RWPE2 (cell line): Measurements from ENCODE around the gene SP1.
A peak's percentile ranks its signal among the peaks of the same experiment; 100 is the strongest.
"Not testable (repeated sequence)": the region's sequence is repeated elsewhere in the genome, so short reads cannot be mapped to it uniquely, and the experiment has no call there.

Source experiments
- ATAC-seq: fragments of 200-7000 bp; cut with Tn5 transposase; 3 replicates; pipeline ENCODE4 v1.9.1; 2021; ENCODE audit warnings: low read depth
- DNase-seq: peaks from one replicate; pipeline ENCODE4 v3.0.0-alpha.2; 2020; ENCODE audit warnings: low spot score
- H3K27ac ChIP-seq: fragments of 450-650 bp; 2 replicates; pipeline ENCODE4 v1.5.1; 2017; ENCODE audit warnings: mild to moderate bottlenecking; ENCODE audit not compliant: poor library complexity, severe bottlenecking
- H3K27me3 ChIP-seq: fragments of 250-450 bp; sonication (Bioruptor Pico); 2 replicates; pipeline ENCODE4 v1.5.1; 2021; ENCODE audit warnings: mild to moderate bottlenecking, moderate library complexity; ENCODE audit not compliant: insufficient read depth, poor library complexity, severe bottlenecking
- H3K36me3 ChIP-seq: fragments of 250-450 bp; sonication (Bioruptor Pico); 2 replicates; pipeline ENCODE4 v1.5.1; 2020; ENCODE audit warnings: low read depth, mild to moderate bottlenecking, moderate library complexity
- H3K4me1 ChIP-seq: fragments of 250-450 bp; sonication (Bioruptor Pico); 2 replicates; pipeline ENCODE4 v1.5.1; 2021; ENCODE audit warnings: mild to moderate bottlenecking, moderate library complexity; ENCODE audit not compliant: insufficient read depth, poor library complexity, severe bottlenecking
- H3K4me3 ChIP-seq: fragments of 250-450 bp; sonication (Bioruptor Pico); 2 replicates; pipeline ENCODE4 v1.5.1; 2021; ENCODE audit warnings: mild to moderate bottlenecking, moderate library complexity; ENCODE audit not compliant: severe bottlenecking
- H3K9me3 ChIP-seq: fragments of 250-450 bp; sonication (Bioruptor Pico); 2 replicates; pipeline ENCODE4 v1.5.1; 2021; ENCODE audit warnings: mild to moderate bottlenecking, moderate library complexity; ENCODE audit not compliant: severe bottlenecking
- CTCF ChIP-seq: fragments of 450-650 bp; IDR thresholded peaks from one replicate; pipeline ENCODE4 v1.5.1; 2017; ENCODE audit warnings: mild to moderate bottlenecking, moderate library complexity; ENCODE audit not compliant: poor library complexity, severe bottlenecking

The SP1 gene

GRCh38 chr12:53380794-53381730 lies 1.1 kb downstream of the SP1 start:
- no peaks in the 10 kb centered on the region for H3K27me3 ChIP-seq
- peak overlapping the region; percentile 82 for H3K27ac ChIP-seq
- no peak for DNase-seq
- TF ChIP-seq CTCF, result no peak
- no peaks in the 10 kb centered on the region for H3K9me3 ChIP-seq
- peaks cover 27% of the 10 kb centered on the region for H3K4me1 ChIP-seq
- peak overlapping the region; percentile 50 for H3K4me3 ChIP-seq
- H3K36me3 ChIP-seq, result peaks cover 49% of the 10 kb centered on the region
- ATAC-seq, result no peak

- H3K36me3 ChIP-seq, result peaks cover 55% of the 10 kb centered on the region
- peak; percentile 68 for TF ChIP-seq CTCF
- H3K27ac ChIP-seq, result peak overlapping the region; percentile 82
- H3K9me3 ChIP-seq, result no peaks in the 10 kb centered on the region
- peak; percentile 3; the same call in 2 of the 3 replicates for ATAC-seq
- H3K4me3 ChIP-seq, result peak overlapping the region; percentile 50
- H3K27me3 ChIP-seq, result no peaks in the 10 kb centered on the region
- peaks cover 29% of the 10 kb centered on the region for H3K4me1 ChIP-seq
- peak; percentile 77 for DNase-seq
These were observed 2.0 kb downstream of the SP1 start for GRCh38 chr12:53381731-53382630.

- DNase-seq (no peak), ATAC-seq (no peak)
- Histone ChIP-seq H3K9me3 (no peaks in the 10 kb centered on the region), H3K27ac (peak overlapping the region; percentile 82), H3K4me3 (no peak overlapping the region), H3K36me3 (peaks cover 68% of the 10 kb centered on the region), H3K27me3 (no peaks in the 10 kb centered on the region), H3K4me1 (peaks cover 41% of the 10 kb centered on the region)
- TF ChIP-seq CTCF, result no peak
These were observed 3.3 kb downstream of the SP1 start for GRCh38 chr12:53383258-53383657.

- not testable (repeated sequence) for ATAC-seq, H3K4me3 ChIP-seq, DNase-seq, H3K27me3 ChIP-seq, H3K27ac ChIP-seq, H3K9me3 ChIP-seq
- Histone ChIP-seq H3K36me3 (peaks cover 78% of the 10 kb centered on the region), H3K4me1 (peaks cover 52% of the 10 kb centered on the region)
These were observed 6.4 kb downstream of the SP1 start for GRCh38 chr12:53386381-53386780.

GRCh38 chr12:53388932-53389331 lies 9.0 kb downstream of the SP1 start:
- no peak overlapping the region for H3K4me3 ChIP-seq
- ATAC-seq (no peak), DNase-seq (no peak)
- TF ChIP-seq CTCF, result no peak
- H3K9me3 ChIP-seq, result no peaks in the 10 kb centered on the region
- H3K27me3 ChIP-seq, result no peaks in the 10 kb centered on the region
- peaks cover 54% of the 10 kb centered on the region for H3K36me3 ChIP-seq
- peaks cover 42% of the 10 kb centered on the region for H3K4me1 ChIP-seq
- H3K27ac ChIP-seq, result no peak overlapping the region
